NOMO-1 (cell line): ENCODE data around the gene NEUROD6.

Experiments
- DNase-seq, 2 experiments: peaks; one replicate each; lab custom pipeline; 2025; ENCODE audit not compliant: unreplicated experiment in 2 of 2; lab: John Stamatoyannopoulos, UW

The NEUROD6 gene

GRCh38 chr7:31340603-31341002 lies at the start of gene NEUROD6:
Gene NEUROD6 (minus strand): TSS chr7:31340726. CDS start chr7:31339268, 1,458 bp downstream.
- no peak for DNase-seq

DNA sequence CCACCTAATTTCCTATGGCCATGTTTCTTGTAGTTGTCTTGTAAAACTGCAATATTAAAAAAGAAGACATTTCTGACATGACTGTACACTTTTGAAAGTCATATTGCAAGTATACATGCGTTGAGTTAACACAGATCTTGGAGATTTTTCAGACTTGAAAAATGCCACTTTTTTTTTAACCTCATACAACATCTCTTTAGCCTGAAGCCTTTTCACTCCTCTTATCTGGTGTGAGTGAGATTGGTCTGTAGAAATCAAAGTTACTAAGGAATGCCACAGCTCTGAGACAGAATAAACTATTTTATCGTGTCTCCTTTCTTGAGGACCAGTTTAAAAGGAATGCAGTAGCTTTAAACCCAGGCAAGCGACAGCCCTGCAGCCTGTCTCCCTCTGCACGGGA lies 43.9 kb upstream of the NEUROD6 start:
- DNase-seq = no peak

DNA sequence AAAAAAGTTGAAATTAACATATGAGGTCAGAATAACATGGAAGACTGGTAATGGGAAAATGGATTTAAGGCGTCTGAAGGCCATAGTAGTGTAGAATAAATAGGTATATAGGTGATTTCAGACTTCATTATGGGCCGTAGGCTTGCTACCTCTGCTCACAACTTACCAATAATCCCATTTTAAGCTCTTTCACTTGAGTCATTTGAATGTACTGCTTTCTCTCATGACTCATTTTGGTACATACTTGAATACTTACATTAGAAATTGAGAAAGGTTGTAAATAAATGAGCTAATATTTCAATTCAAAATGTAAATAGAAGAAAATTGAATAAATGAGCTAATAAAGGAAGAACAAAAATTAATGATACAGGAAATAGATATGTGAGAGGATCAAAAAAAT lies 42.2 kb upstream of the NEUROD6 start:
- DNase-seq = no peak

DNA sequence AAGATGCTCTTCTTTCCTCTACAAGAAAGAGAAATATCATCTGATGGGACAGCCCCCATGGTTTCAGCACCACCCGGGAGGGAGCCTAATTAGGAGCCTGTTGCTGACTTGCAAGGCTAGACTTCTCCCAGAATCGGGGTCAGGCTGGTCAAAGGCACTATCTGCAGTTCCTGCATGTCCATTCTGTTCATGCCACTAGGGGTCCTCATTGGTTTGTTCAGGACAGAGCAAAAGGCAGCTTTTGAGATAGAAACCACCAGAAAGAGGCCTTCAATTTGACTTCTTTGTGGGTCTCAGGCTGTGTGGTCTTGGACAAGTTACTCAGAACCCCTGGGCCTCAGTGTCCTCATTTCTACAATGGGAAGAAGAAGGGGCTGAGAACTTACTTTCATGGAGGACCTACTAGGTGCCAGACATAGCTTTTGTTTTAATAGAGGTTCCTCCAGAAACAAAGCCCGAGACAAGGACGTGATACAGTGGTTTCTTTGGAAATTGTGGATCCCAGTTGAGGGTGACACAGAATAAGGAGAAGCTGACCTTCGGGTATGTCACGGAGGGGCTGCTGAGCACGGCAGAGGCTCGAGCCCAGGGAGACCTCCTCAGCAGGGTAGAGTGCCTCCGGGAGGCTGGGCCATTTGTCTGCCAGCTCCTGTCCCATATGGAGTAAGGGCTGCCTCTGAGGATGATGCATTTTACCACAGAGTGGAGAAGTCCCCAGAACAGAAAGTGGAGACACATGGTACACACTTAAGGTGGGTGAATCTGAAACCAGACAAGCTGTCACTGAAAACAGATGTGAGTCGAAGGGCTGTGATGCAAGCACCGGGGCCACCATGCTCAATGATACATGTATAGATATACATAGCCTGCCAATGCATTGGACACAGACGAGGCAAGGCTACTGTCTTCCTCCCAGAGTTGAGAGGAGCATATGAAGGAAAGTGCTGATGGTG lies 33.1 kb upstream of the NEUROD6 start:
- DNase-seq = peak in 1 of 2 experiments; percentile 36

DNA sequence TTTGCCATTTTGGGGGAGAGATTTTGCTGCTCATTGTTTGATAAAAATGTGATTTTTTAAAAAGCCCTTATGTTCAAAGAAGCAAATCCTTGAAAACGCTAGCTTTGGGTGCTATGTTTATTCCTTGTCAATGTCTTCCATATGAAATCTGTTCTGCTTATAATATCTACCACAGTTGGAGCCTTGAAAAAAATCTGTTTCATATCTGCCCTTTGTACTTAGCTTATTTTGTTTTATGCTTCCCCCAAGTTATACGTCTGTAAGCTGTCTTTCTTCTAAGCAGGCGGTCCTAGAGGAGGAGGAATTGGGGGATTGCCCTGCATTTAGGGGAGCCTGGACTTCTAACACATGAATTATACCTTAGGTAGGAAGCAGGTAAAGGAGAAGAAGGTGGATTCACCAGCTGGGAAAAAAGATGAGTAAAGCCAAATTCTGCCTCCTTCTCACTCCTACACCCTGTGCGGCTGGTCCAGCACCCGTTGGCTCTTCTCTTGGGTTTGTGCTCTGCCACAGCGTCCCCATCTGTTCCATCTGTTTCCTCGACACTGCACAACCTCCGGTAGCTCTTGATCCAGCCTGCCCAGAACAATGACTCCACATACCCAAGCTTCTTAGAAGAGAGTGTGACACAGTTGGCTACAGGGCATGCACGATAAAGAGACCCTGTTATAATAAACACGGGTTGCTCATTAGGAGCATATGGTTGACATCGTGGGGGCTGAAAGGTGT lies 31.9 kb upstream of the NEUROD6 start:
- DNase-seq = no peak

GRCh38 chr7:31371621-31372020 lies 31.1 kb upstream of the NEUROD6 start:
- DNase-seq = no peak

GRCh38 chr7:31370609-31371008 lies 30.1 kb upstream of the NEUROD6 start:
- no peak for DNase-seq

- no peak for DNase-seq
Measured at GRCh38 chr7:31368620-31369019, 28.1 kb upstream of the NEUROD6 start.

DNA sequence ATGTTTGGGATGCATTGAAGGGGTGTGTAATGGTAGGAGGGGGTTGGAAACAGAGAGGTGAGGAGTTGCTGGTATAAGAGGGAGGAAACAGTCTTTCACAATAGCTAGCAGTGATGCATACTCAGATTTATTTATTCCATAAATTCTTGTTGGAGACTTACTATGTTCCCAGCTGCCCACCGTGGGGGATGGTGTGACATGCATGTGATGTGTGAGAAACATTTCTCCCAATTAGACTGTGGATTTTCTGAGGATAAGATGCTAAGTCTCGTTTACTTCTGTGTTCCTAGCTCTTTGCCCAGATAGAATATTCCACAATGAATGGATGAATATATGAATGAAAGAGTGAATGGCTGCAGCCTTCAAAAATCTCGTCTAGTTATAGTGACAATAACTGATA lies 23.0 kb upstream of the NEUROD6 start:
- no peak for DNase-seq

DNA sequence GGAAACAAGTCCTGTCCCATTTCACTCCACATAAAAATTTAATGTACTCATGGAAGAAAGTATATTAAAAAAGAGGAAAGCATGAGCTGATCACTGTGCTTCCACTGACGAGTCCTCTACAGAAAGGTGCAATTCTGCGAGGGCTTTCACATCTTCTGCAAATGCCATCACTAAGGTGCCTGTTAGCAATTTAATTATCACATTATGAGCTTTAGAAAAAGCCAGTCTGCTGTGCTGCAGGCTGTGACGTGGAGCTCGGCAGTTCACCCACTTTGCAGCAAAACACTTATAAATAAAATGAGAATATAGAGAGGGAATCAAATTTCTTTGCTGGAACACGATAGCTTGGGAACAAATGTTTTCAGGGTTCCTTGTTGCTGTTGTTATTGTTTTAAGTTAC lies 22.5 kb upstream of the NEUROD6 start:
- no peak for DNase-seq

DNA sequence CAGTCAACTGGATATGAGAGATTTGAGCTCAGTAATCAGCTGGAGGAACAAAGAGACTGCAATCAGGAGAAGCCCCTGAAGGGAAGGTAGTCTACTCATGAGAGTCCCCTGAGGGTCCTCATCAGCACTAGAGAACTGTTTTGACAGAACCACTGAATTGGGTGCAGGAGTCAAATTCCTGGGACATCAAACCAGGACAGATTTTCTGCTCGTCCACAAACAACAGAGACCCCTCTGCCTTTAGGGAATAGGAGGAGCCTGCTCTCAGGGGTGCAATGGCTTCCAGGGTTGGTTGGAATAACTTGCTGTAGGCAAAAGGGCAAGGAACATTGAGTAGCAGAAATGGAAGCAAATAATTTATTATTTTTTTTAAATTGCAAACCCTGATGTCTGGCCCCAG lies 21.9 kb upstream of the NEUROD6 start:
- DNase-seq = no peak

- no peak for DNase-seq
Measured at GRCh38 chr7:31358467-31358866, 17.9 kb upstream of the NEUROD6 start.

- DNase-seq = no peak
Measured at GRCh38 chr7:31345421-31345820, 4.9 kb upstream of the NEUROD6 start.

- no peak for DNase-seq
Measured at GRCh38 chr7:31343516-31344305, 3.2 kb upstream of the NEUROD6 start.

DNA sequence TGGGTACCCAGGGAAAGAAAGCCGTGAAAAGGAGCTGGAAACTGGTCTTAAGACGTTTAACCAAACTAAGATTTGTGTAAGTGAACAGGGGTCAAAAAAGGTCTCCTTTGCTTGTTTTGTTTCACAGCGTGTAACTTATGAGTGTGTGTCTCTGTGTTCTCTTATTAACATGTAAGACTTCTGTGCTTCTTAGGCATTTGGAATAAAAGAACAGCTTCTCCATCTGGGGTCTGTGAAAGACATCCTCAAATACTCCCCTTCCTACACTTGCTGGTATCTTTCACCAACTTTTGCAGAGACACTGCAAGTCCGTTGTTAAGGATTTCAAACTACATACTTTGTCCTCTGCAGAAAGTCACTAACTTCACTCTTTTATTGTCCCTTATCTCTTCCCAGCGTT lies 615 bp upstream of the NEUROD6 start:
- no peak for DNase-seq

GRCh38 chr7:31340051-31340450 lies 475 bp downstream of the NEUROD6 start:
- no peak for DNase-seq

- no peak for DNase-seq
Measured at GRCh38 chr7:31338706-31339105, 1.8 kb downstream of the NEUROD6 start.

DNA sequence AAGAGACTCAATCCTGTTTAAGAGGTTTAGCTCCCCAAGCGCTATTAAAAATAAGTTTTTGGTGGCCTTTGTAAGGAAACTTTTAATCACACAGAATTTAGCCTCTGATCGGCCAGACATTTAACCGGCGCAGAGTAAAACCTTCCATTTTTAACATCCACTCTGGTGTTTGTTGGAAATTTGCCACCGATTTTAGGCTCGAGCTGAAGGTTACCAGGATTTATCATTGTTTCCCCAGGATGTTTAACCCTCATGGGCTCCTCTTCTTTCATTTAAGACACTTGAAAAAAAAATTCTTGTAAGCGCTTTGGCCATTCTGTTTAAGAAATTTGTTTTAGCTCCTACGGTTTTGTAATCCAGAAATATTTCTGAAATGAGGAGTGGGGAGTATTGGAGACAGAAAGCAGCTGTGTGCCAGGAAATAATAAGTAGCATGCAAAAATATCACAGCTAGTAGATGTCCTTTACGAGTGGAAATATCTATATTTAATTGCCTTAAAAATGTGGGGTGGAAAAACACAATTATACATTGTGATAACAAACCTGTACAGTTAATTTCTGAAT lies 3.4 kb downstream of the NEUROD6 start:
- DNase-seq = no peak

DNA sequence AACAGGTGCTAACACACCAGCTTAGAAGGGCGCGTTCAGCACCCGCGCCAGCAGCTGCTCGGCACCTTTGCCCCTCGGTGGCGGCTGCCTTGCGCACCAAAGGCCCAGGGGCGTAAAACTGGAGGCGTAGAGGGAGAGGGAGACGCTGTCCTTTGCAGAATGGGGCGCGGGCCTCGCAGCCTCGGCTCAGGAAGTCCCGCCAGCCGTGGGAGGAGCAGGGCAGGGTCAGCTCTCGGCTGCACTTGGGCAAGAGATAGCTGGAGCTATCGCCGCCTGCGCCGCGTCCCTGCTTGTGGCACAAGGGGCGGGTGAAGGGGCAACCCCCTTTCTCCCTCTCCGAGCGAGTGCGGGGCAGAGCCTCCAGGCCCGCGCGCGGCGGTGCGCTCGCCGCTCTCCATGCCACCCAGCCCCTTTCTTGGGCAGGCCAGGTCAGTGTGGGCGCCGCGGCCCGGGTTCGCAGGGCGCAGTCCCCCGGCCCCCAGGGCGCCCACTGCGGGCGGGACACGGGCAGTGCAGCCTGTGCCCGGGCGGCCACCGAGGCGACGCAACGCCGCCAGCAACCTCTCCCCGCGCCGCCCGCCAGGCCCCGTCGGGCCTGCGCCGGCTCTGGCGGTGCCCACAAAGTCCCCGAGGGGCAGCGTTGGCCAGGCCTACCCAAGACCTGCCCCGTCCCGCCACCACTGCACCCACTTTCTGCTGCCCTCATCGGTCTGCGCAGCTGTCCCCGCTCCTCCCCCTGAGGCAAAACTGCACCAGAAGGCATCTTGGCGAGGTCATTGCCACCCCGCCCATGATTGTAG lies 4.1 kb downstream of the NEUROD6 start:
- no peak for DNase-seq

GRCh38 chr7:31335884-31336201 lies 4.7 kb downstream of the NEUROD6 start:
- DNase-seq = no peak
